Limb (tissue), 2 donors: ENCODE data around the gene CTNNBIP1.

Source experiments
- DNase-seq, 2 donors: peaks; one replicate each; pipeline ENCODE4 v3.0.0-alpha.2; 2016; ENCODE audit errors: extremely low spot score in 2 of 2

Gene CTNNBIP1

DNA sequence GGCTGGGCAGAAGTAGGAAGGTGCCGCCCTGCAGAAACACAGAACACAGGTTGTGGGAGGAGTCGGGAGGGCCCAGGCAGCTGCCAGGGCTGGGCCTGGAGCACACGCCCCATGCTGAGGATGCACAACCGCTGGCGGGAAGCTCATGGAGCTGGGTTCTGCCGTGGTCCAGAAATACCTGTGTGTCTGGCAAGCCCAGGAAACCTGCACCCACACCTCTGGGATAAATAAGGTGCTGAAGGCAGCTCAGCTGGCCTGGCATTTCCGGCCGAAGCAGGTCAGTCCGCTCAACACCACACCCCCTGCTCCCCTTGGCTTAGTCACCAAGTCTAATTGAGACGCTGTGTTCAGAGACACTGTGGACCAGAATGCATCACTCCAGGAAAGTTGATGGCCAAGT is 32.1 kb downstream of the CTNNBIP1 start:
- no peak for DNase-seq

DNA sequence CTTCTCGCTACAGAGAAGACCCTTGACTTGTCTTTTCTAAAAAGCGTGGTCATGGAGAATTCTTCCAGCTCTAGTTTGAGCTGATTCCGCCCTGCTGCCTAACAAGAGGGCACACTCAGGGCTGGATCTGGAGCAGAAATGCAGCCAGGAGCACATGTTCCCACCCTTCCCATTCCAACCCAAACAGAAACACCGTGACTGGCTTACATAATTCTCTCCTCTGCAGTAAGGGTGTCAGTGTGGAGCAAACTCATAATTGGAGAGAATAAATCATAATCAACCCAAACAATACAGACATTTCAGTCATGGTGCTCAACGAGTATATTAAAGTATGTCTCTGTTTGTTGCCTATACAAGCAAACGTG is 34.5 kb downstream of the CTNNBIP1 start:
- no peak for DNase-seq

DNA sequence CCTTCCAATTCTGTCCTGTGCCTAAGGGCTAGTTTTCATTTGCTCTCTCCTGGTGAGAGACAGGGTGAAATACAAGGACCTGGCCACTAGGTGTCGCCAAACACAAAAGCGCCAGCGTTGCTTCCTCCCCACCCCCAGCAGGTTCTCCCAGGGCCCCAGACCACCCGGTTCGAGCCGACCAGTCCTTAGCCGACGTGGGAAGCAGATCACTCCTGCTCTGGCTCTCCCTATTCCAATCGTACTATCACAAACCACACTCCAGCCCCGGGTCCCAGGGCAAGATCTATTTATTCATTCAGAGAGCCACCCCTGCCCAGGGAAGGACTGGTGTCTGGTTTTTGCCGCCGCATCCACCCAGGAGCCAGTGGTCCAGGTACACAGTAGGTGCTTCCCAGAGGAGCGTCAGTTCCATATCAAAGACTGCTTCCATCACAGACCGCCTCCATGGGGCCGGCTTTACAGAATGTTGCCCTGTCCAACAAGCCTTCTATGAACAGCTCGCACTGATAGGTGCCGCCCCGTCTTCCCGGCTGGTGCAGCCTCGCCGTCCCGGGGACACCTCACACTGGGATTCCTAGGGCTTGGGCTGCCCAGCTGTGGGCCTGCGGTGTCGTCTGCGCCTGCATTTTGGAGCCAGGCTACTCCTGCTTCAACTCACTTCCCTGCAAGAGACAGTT is 35.0 kb downstream of the CTNNBIP1 start:
- peak; percentile 87 to 88 for DNase-seq

DNA sequence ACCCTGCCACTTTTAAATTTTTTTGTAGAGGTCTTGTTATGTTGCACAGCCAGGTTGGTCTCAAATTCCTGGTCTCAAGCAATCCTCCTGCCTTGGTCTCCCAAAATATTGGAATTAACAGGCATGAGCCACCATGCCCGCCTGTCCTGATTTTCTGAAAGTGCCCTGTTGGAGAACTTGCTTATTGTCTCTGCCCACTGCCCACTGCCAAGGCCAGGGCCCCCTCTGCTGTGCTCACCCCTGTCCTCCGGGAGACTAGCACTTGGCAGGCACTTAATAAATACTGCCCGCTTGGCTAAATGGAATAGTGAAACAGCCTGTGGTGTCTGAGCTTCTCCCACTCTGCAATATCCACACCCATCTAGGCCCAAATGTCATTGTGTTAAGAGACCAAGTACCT is 35.7 kb downstream of the CTNNBIP1 start:
- no peak for DNase-seq

DNA sequence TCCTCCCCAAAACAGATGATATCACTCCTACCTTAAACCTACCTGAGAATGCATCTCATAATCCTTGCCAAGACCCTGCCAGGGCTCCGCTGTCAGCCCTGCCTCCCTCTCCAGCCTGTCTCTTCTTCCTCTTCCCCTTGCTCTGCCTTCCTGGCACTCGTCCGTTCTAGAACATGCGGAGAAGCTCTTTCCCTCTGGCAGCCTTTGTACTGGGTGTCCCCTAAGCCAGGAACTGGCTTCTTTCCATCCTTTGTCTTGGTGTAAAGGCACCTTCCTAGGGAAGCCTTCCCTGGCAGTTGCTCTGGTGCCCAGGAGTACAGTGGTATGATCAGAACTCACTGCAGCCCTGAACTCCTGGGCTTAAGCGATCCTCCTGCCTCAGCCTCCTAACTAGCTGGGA is 36.1 kb downstream of the CTNNBIP1 start:
- no peak for DNase-seq

DNA sequence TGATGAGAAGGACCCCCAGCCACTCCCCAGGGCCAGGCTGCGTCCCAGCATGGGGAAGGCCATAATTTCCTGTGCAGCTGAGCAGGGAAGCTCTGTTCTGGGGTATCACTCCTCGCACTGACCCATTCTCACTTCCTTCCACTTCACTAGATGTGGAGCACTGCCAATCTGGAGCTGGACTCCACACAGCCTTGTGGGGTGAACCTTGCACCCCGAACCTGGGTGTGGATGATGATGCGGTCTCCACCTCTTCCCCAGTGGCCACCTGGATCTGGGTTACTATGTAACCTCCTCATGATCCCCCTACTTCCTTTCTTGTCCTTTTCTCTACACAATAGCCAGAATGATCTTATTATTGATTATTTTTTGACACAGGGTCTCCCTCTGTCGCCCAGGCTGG is 36.7 kb downstream of the CTNNBIP1 start:
- no peak for DNase-seq

DNA sequence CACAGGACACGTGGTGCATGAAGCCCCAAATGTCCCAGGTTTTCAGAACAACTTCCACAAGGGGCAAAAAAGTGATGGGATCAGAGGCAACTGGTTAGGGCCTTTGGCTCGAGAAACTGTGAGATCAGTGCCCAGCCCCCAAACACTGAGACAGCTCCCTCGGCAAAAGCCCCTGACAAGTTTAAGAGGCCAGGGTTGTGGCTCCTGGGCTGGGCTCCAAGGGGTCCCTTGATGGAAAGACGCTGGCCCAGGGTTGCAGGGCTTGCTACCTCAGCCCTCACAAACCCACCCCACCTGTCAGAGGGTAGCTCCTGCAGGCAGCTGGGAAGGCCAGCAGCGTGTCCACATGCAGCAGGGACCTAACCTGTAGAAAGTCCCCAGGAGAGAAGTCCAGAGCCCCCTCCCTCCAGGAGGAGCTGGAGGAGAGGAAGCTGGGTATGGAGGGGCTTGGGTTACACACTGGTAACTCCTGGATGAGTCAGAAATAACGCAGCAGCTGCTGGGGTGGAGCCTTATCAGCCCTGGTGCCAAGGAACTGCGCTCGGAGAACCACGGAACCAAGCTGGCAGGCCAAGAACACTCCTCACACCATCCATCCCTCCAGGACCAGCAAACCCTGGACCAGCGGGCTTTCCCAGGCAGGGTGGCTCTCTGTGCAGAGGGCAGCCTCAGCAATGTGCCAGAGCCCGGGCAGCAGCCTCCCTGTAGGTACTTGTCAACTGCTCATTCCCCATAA is 37.5 kb downstream of the CTNNBIP1 start:
- DNase-seq: no peak

DNA sequence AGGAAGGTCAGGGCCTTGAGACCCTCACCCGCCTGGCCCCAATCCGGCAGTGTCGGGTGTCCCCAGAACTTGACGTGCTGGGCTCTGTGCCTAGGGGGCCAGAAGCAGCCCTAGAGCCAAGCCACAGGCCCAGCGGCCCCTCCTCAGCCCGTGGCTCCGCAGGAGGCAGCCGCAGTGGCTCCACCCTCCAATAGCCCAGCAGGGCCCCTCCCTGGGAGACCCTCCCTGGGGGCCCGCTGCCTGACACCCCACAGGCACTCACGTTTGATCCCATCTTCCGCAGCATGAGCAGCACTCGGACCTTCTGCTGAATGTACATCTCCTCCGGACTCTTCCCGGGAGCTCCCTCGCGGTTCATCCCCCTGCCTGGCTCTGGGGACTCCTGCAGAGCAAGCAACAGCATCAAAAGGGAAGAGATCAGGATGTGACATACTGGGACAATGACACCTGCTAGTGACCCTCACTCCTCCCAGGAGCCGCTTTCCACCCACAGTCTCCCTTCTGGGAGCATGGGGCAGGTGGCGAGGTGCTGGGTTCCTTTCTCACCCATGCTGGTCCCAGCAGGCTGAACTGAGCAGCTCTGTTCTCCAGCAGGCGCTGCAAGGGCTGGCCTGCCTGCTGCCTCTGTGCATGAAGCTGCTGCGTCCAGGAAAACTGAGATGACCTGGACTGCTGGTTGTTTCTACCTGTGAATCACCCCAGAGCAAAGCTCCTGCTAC is 38.2 kb downstream of the CTNNBIP1 start:
- DNase-seq: no peak

DNA sequence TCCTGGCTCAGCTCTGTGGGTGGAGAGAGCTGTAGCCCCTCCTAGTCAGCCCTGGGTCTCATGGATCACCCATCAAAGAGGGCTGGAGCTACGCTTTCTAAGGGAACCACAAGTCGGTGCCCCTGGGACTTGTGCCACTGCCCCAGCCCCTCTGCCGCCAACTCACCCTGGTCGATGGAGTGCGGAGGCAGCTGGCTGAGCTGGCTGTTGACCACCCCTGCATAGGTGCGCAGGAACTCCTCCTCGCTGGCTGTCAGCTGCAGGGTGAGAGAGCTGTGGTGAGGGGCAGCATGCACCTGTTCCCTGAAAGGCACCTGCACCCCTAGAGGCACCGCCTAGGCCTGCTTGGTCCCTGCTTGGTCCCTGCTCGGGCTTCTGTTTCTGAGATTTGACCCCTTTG is 39.0 kb downstream of the CTNNBIP1 start:
- no peak for DNase-seq

DNA sequence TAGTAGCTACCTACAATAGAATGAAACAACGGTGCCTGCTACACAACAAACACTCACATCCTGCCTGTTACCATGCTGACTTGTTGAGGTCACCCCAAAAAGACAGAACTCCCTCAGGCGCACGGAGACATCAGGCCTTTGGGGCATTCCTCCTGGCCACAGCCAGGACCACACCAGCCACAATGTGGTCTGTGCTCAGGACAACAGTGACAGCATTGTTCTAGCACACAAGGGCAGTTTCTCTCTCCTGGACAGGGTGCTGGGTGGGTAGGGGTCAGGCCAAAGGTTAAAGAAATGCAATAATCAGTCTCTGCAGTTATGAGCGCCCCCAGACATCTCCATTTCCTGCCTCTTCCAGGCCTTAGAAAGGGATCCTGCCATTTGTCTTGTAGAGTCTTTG is 39.5 kb downstream of the CTNNBIP1 start:
- DNase-seq: no peak

DNA sequence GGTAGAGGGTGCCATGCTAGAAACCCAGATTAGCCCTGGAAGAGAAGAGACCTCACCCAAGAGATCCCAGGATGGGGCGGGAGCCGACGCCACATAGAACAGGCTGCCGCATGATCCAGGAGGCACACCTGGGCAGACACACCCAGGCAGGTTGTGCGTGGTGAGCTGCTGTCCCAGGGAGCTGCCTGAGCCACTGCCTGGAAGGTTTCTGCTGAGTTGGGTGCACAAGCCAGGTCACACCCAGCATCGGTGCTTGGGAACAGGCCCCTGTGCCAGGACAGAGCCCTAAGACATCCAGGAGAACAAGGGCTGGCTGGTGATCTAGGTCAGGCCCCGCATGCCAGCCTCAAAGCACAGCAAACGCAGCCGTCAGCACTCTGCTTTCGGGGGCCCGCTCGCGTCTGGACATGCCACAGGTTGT is 40.2 kb downstream of the CTNNBIP1 start:
- no peak for DNase-seq

DNA sequence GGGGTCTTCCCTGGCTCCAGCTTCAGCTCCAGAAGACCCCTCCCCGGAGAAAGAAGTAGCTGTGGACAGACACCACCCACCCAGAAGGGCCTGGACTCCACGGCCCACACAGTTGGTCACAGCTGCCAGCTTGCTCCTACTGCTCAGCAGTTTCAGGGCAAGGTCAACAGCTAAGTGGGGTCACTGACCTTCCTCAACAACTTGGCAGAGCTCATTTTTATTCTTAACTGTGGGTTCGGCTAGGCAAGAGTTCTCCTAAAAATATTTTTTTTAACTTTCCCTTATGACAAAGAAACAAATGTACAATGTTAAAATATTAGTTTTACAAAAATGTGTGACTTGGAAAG is 41.9 kb downstream of the CTNNBIP1 start:
- no peak for DNase-seq

DNA sequence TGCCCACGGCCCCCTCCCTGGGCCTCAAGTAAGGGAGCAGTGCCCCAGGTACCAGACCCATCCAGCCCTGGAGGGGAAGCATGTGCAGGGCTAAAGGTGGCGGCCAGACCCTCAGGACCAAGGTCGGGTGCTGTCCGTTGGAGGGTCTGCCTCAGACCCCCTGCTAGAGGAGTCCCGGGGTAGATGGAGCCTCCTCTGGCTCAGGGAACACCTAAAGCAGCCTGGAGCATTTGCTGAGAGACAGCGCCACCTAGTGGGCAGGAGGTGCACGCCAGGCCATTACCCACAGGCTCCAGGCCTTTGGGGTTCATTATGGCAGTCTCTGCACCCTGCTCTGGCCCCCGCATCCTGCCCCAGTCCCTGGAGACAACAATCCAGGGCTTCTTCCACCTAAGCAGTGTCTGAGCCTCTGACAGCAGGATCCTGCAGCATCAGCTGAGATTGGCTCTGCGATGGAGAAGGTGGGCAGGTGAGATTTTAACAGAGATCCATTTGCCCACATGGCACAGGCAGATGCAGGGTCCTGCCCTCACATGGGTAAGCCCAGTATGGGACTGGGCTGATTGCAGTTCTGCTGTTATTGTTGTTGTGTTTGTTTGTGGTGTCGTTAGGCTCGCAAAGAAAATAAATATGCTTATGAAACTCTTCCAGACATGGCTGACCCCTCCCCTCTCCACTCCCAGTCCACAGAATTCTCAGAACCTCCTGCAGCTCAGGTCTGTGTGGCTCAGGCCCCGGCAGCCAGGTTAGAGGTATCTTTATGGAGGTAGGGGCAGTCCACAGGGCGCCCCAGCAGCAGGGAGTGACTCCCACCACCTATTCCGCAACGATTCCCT is 42.4 kb downstream of the CTNNBIP1 start:
- peak; percentile 78 to 89 for DNase-seq

DNA sequence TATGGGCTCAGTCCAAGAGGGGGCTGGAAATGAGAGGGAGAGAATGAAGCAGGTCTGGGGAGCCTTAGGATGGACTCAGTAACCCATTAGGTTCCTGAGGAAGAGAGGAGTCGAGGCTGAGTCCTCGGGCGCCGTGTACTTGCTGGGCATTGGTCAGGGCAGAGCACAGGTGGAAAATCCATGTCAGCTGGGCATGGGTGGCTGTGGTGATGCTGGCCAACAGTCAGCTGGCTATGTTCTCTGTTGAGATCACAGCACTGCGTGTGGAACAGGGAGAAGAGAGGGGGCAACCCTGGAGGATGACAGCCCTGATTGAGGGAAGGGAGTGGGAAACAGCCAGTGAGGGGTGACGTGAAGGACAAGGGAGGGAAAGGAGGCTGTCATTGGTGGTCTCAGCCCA is 43.2 kb downstream of the CTNNBIP1 start:
- DNase-seq: no peak

DNA sequence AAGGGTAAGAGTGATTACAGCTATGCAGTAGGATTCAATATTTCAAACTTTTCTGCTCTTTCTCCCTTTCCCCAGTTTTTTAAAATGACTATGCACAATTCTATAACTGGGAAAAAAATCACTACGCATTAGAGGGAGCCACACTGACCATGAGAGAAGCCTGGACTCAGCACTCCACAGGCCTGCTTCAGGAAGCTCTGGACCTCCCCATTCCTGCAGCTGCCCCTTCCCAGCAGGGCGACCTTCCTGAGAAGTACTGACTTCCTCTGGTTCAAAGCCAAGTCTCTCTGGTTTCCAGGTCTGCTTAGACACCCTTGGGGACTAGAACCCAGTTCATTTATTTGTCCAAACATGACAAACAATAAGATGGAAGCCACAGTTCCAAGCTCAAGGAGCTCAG is 44.3 kb downstream of the CTNNBIP1 start:
- DNase-seq: no peak

DNA sequence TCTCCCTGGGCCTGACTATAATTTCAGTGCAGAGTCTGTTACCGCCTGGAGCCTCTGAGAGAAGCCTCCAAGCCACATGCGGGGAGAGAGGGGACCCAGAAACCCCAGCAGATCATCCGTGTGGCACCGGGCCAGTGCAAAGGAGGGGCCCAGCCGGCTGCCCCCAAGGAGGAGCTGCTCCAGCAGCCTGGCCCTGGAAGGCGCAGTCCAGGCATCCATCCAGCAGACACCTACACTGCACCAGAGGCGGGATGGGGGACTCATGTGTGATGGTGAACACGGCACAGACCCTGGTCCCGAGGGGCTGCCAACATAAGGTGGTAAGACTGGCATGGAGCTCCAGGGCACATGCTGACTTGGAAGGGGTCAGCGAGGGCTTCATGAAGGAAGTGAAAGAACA is 46.7 kb downstream of the CTNNBIP1 start:
- DNase-seq: no peak

DNA sequence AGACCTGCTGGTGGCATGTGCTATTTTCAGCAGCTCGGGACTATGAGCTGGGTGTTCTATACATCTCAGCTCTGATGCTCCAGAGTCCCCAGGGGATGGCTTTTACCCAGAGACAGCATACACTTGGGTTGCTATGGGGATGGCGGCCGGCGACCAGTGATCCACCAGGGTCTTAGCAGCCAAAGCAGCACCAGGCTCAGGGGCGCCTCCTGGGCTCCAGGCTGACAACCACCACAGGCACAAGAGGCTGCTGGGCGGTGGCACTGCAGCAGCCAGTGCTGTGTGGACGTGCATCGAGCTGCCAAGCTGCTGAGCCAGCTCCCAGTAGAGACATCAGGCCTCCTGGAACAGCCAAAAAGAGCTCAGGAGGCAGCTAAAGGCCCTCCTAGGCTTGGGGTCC is 48.7 kb downstream of the CTNNBIP1 start:
- no peak for DNase-seq

DNA sequence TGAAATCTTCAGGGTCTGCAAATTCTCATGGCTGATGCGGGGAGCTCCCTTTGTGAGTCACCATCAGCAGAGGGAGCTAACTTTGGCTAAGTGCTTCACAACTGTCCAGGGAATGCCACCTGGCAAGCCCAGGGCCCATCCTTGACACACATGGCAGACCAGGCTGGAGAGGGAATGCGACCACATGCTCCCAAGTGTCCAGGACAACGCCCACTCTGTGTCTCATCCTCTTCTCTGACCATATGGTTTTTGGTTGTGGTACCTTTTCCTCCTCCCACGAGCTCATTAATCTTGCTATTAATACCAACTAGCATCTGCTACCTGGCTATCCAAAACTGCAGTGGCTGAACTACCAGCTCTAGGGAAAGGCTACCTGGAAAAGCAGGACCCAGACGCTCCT is 49.2 kb downstream of the CTNNBIP1 start:
- no peak for DNase-seq

DNA sequence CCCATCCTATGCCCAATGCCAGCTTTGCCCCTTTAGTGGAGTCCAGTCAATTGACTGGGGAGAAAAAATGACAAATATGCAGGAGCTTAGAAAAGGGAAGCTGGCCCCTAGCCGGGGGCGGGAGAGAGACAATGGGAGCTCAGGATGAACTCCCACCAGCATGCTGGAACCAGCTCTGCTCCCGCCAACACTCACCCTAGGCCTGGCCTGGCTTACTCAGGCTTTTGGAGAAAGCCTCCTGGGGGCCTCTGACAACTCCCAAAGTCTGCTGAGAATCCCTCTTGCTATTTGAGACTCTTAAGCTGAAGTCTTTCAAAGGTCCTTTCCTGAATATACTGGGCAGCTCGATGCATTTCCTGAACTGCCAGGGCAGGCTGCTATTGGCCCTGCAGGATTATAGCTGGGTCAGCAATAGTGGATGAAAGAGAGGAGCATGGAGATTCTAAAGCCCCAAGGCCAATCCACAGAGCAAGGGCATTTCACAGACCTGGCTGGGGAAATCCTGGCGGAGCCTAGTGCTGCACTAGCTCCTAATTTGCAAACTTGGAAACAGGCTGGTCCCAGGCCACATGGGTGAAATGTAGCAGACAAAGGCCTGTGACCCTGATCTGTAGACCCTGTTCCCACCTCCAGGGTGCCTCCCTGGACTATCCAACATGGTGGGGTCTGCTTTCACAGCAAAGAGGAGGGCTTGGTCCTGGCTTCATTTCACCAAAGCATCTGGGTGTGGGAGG is 50.6 kb downstream of the CTNNBIP1 start:
- no peak for DNase-seq

DNA sequence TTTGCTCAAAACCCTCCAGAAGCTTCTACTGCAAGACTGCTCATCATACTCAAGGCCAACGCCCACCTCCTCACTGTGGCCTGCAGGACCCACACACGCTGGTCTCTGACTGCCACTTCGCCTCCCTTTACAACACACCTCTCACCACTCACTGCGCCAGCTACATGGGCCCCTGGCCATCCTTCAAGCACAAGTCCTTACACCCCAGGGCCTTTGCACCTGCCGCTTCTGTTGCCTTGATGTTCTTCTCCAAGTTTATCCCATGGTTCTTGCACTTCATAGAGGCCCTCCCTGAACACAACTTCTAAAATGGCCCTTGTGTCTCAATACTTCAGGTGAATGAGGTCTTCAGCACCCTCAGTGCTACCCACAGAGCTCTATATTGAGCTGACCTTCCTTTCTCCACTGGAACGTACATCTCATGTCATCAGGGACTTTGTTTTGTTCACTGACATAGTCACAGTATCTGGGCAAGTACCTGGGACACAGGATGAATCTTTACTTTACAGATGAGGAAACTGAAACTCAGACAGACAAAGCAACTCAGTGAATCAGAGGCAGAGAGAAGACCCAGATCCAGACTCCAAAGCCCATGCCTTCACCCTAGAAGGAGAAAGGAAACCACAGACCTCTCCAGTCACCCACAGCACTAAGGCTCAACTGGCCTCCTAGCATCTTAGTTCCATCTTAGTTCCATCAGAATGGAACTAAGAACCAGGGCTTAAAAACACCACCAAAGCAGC is 51.6 kb downstream of the CTNNBIP1 start:
- no peak for DNase-seq

DNA sequence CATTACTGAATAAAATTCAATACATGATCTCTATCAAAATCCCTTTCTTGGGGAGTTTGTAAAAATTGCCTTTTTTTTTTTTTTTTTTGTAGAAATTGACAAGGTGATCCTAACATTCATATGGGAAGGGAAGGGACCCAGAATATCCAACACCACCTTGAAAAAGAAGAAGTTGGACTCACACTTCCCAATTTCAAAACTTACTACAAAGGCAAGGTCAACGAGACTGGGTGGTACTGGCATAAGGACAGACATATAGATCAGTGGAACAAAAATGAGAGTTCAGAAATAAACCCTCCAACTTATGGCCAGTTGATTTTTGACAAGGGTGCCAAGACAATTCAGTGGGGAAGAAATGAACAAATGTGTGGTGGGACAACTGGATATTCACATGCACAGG is 54.9 kb downstream of the CTNNBIP1 start:
- no peak for DNase-seq
